Measurements from ENCODE around the gene SACM1L. TPM values are rescaled to one million over a fixed set of nuclear protein-coding genes. Genes with fewer than 3 reads are reported as not detected.

Gene SACM1L
- total RNA-seq, 1 experiment from 2014 or later, result 31.6 TPM

GRCh38 chr3:45785605-45786150, 96.5 kb downstream of the SACM1L start:
- H3K27me3 ChIP-seq (ENCODE audit: control insufficient read depth, insufficient read depth, low read length), result no peaks in the 10 kb centered on the region
- ChIA-PET CTCF (no interaction called here), POLR2A (no interaction called here)
- in situ Hi-C loops (cut with HindIII; ENCODE audit: low pct_unique_long_range_greater_than_20kb, low sequenced_read_pairs), result no loop called here
- DNase-seq (ENCODE audit: low read depth, low spot score), result no peak
- no peaks in the 10 kb centered on the region for H3K36me3 ChIP-seq (ENCODE audit: control insufficient read depth, insufficient read depth, low read length)
- ATAC-seq, result no peak
- TF ChIP-seq REST (IDR thresholded peaks at IDR 0.05; ENCODE audit: insufficient read depth in 1 of 2, low read depth in 2 of 2, low read length in 1 of 2) (no peak), TCF7L2 (IDR thresholded peaks at IDR 0.05; ENCODE audit: low read depth, low read length) (no peak), SIN3A (IDR thresholded peaks at IDR 0.05; ENCODE audit: borderline replicate concordance, insufficient read depth, low read depth, low read length) (no peak), POLR2AphosphoS5 (IDR thresholded peaks at IDR 0.05; ENCODE audit: low read depth, low read length) (no peak), CTCF (IDR thresholded peaks at IDR 0.05) (no peak)
- H3K27ac ChIP-seq (ENCODE audit: low read length), result no peak overlapping the region
- BruUV-seq (replicated peaks), result no TSS peak
- H3K4me3 ChIP-seq (ENCODE audit: low read depth in 2 of 2, low read length in 2 of 2), result no peak overlapping the region
- H3K4me1 ChIP-seq (ENCODE audit: control insufficient read depth, insufficient read depth, low read length), result no peaks in the 10 kb centered on the region
- intact Hi-C loops (cut with micrococcal nuclease; ENCODE audit: unreplicated experiment), result no loop called here
- H3K9me3 ChIP-seq (ENCODE audit: control insufficient read depth, insufficient read depth, low read depth, low read length), result no peaks in the 10 kb centered on the region

GRCh38 chr3:45786801-45787495, 97.8 kb downstream of the SACM1L start:
- Histone ChIP-seq H3K9me3 (ENCODE audit: control insufficient read depth, insufficient read depth, low read depth, low read length) (no peaks in the 10 kb centered on the region), H3K27me3 (ENCODE audit: control insufficient read depth, insufficient read depth, low read length) (no peaks in the 10 kb centered on the region), H3K36me3 (ENCODE audit: control insufficient read depth, insufficient read depth, low read length) (no peaks in the 10 kb centered on the region), H3K4me3 (ENCODE audit: low read depth in 2 of 2, low read length in 2 of 2) (no peak overlapping the region), H3K27ac (ENCODE audit: low read length) (no peak overlapping the region), H3K4me1 (ENCODE audit: control insufficient read depth, insufficient read depth, low read length) (no peaks in the 10 kb centered on the region)
- TF ChIP-seq SIN3A (IDR thresholded peaks at IDR 0.05; ENCODE audit: borderline replicate concordance, insufficient read depth, low read depth, low read length) (no peak), CTCF (IDR thresholded peaks at IDR 0.05) (no peak), POLR2AphosphoS5 (IDR thresholded peaks at IDR 0.05; ENCODE audit: low read depth, low read length) (no peak), REST (IDR thresholded peaks at IDR 0.05; ENCODE audit: insufficient read depth in 1 of 2, low read depth in 2 of 2, low read length in 1 of 2) (no peak), TCF7L2 (IDR thresholded peaks at IDR 0.05; ENCODE audit: low read depth, low read length) (no peak)
- no TSS peak for BruUV-seq (replicated peaks)
- ChIA-PET CTCF (no interaction called here), POLR2A (no interaction called here)
- in situ Hi-C loops (cut with HindIII; ENCODE audit: low pct_unique_long_range_greater_than_20kb, low sequenced_read_pairs) (no loop called here), intact Hi-C loops (cut with micrococcal nuclease; ENCODE audit: unreplicated experiment) (no loop called here)
- DNase-seq (ENCODE audit: low read depth, low spot score) (no peak), ATAC-seq (no peak)

Data from Panc1 (cell line).